T-helper 1 cell treated with Interleukin-12 subunit alpha and Interleukin-12 subunit beta and Interleukin-4 antibody, amounts not matched to agents 30 μg/mL and 1 μg/mL, for 36 hours (primary cell): ENCODE results near the gene DHRS4.
"Not testable (repeated sequence)": the region's sequence is repeated elsewhere in the genome, so short reads cannot be mapped to it uniquely, and the experiment has no call there.

ENCODE experiments used
- H3K27ac Mint-ChIP-seq: one replicate; pipeline ENCODE4 v1.8.0; 2021; ENCODE audit warnings: mild to moderate bottlenecking, mixed read lengths
- H3K27me3 Mint-ChIP-seq: one replicate; pipeline ENCODE4 v1.8.0; 2021; ENCODE audit warnings: low read depth, mixed read lengths
- H3K36me3 Mint-ChIP-seq: one replicate; pipeline ENCODE4 v1.8.0; 2021; ENCODE audit warnings: low read depth, mixed read lengths
- H3K4me1 Mint-ChIP-seq: one replicate; pipeline ENCODE4 v1.8.0; 2021; ENCODE audit warnings: low read depth, mixed read lengths
- H3K4me3 Mint-ChIP-seq: one replicate; pipeline ENCODE4 v1.8.0; 2021; ENCODE audit warnings: mild to moderate bottlenecking, moderate library complexity, mixed read lengths
- H3K9me3 Mint-ChIP-seq: one replicate; pipeline ENCODE4 v1.8.0; 2021; ENCODE audit warnings: mixed read lengths

The DHRS4 gene

GRCh38 chr14:24013654-24014514 is 60.3 kb downstream of the DHRS4 start:
- no peak overlapping the region for H3K4me3 Mint-ChIP-seq
- peaks cover 19% of the 10 kb centered on the region for H3K4me1 Mint-ChIP-seq
- H3K9me3 Mint-ChIP-seq, result peaks cover 8% of the 10 kb centered on the region
- H3K27me3 Mint-ChIP-seq, result peaks cover 21% of the 10 kb centered on the region
- H3K27ac Mint-ChIP-seq, result no peak overlapping the region
- peaks cover 11% of the 10 kb centered on the region for H3K36me3 Mint-ChIP-seq

DNA sequence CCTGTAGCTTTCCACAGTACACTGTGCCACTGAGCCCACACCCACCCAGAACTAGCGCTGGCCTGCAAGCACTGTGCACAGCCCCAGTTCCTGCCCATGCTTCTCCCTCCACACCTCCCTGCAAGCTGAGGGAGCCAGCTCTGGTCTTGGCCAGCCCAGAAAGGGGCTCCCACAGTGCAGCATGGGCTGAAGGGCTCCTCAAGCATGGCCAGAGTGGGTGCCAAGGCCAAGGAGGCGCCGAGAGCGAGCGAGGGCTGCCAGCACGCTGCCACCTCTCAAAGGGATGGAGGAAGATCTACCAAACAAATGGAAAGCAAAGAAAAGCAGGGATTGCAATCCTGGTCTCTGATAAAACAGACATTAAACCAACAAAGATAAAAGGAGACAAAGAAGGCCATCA is 62.2 kb downstream of the DHRS4 start:
- peaks cover 23% of the 10 kb centered on the region for H3K27me3 Mint-ChIP-seq
- not testable (repeated sequence) for H3K27ac Mint-ChIP-seq, H3K4me3 Mint-ChIP-seq, H3K36me3 Mint-ChIP-seq, H3K4me1 Mint-ChIP-seq
- peaks cover 17% of the 10 kb centered on the region for H3K9me3 Mint-ChIP-seq
